ENCODE results near the gene TMEM244.
"Not testable (repeated sequence)": the region's sequence is repeated elsewhere in the genome, so short reads cannot be mapped to it uniquely, and the experiment has no call there.

Gene TMEM244

GRCh38 chr6:129871221-129871620 lies 10.1 kb upstream of the TMEM244 start:
- FAIRE-seq (no peak), DNase-seq (ENCODE audit: insufficient read length, low spot score) (no peak)

GRCh38 chr6:129867403-129867802 lies 6.3 kb upstream of the TMEM244 start:
- no peak for DNase-seq (ENCODE audit: insufficient read length, low spot score)
- no peak for FAIRE-seq

- FAIRE-seq, result no peak
- DNase-seq (ENCODE audit: insufficient read length, low spot score), result no peak
Measured at GRCh38 chr6:129866688-129867087, 5.6 kb upstream of the TMEM244 start.

- DNase-seq (ENCODE audit: insufficient read length, low spot score) (no peak), FAIRE-seq (no peak)
Measured at GRCh38 chr6:129866256-129866655, 5.1 kb upstream of the TMEM244 start.

- FAIRE-seq, result no peak
- DNase-seq (ENCODE audit: insufficient read length, low spot score), result no peak
Measured at GRCh38 chr6:129865013-129865412, 3.9 kb upstream of the TMEM244 start.

GRCh38 chr6:129863664-129864063 lies 2.5 kb upstream of the TMEM244 start:
- DNase-seq (ENCODE audit: insufficient read length, low spot score), result peak; percentile 28
- no peak for FAIRE-seq

GRCh38 chr6:129859524-129859923 lies 1.6 kb downstream of the TMEM244 start:
- no peak for FAIRE-seq
- DNase-seq (ENCODE audit: insufficient read length, low spot score), result no peak

GRCh38 chr6:129857838-129858237 lies 3.3 kb downstream of the TMEM244 start:
- DNase-seq (ENCODE audit: insufficient read length, low spot score) (no peak), FAIRE-seq (no peak)

- no peak for FAIRE-seq
- DNase-seq (ENCODE audit: insufficient read length, low spot score), result no peak
Measured at GRCh38 chr6:129853996-129854711, 7.0 kb downstream of the TMEM244 start.

- DNase-seq (ENCODE audit: insufficient read length, low spot score), result no peak
- FAIRE-seq, result no peak
Measured at GRCh38 chr6:129852257-129852858, 8.8 kb downstream of the TMEM244 start.

- FAIRE-seq, result no peak
- no peak for DNase-seq (ENCODE audit: insufficient read length, low spot score)
Measured at GRCh38 chr6:129849456-129849855, 11.7 kb downstream of the TMEM244 start.

GRCh38 chr6:129846761-129847160 lies 14.4 kb downstream of the TMEM244 start:
- DNase-seq (ENCODE audit: insufficient read length, low spot score), result no peak
- FAIRE-seq, result no peak

- no peak for FAIRE-seq
- DNase-seq (ENCODE audit: insufficient read length, low spot score), result no peak
Measured at GRCh38 chr6:129845696-129846095, 15.4 kb downstream of the TMEM244 start.

GRCh38 chr6:129844118-129844891 lies 16.8 kb downstream of the TMEM244 start:
- DNase-seq (ENCODE audit: insufficient read length, low spot score) (peak; percentile 75), FAIRE-seq (peak; percentile 72)

- FAIRE-seq, result no peak
Measured at GRCh38 chr6:129843573-129843972, 17.5 kb downstream of the TMEM244 start.

GRCh38 chr6:129842881-129843409 lies 18.2 kb downstream of the TMEM244 start:
- DNase-seq (ENCODE audit: insufficient read length, low spot score) (no peak), FAIRE-seq (no peak)

More at GRCh38 chr6:129843573-129843972, 17.5 kb downstream of the TMEM244 start:
- DNase-seq (ENCODE audit: insufficient read length, low spot score), result no peak

- DNase-seq (ENCODE audit: insufficient read length, low spot score) (no peak), FAIRE-seq (no peak)
Measured at GRCh38 chr6:129842137-129842536, 19.0 kb downstream of the TMEM244 start.

- not testable (repeated sequence) for FAIRE-seq; DNase-seq (ENCODE audit: insufficient read length, low spot score)
Measured at GRCh38 chr6:129839562-129839961, 21.6 kb downstream of the TMEM244 start.

- no peak for FAIRE-seq
- DNase-seq (ENCODE audit: insufficient read length, low spot score), result no peak
Measured at GRCh38 chr6:129835691-129836090, 25.4 kb downstream of the TMEM244 start.

GRCh38 chr6:129832299-129832698 lies 28.8 kb downstream of the TMEM244 start:
- DNase-seq (ENCODE audit: insufficient read length, low spot score) (no peak), FAIRE-seq (no peak)

- FAIRE-seq, result no peak
- no peak for DNase-seq (ENCODE audit: insufficient read length, low spot score)
Measured at GRCh38 chr6:129828229-129828628, 32.9 kb downstream of the TMEM244 start.

All from HTR-8/SVneo (cell line).